VCaP (cell line): ENCODE results near the gene PHF21B.
A peak's percentile ranks its signal among the peaks of the same experiment; 100 is the strongest.

ENCODE experiments used
- H3K27ac ChIP-seq: fragments of 450-650 bp; 2 replicates; pipeline ENCODE4 v1.5.1; 2017
- CTCF ChIP-seq: fragments of 450-650 bp; conservative IDR thresholded peaks from 2 replicates; pipeline ENCODE4 v1.5.1; 2017; ENCODE audit warnings: mild to moderate bottlenecking, moderate library complexity

Gene PHF21B

GRCh38 chr22:45013138-45013537 is 3.3 kb upstream of the PHF21B start:
- no peak overlapping the region for H3K27ac ChIP-seq
- no peak for TF ChIP-seq CTCF

DNA sequence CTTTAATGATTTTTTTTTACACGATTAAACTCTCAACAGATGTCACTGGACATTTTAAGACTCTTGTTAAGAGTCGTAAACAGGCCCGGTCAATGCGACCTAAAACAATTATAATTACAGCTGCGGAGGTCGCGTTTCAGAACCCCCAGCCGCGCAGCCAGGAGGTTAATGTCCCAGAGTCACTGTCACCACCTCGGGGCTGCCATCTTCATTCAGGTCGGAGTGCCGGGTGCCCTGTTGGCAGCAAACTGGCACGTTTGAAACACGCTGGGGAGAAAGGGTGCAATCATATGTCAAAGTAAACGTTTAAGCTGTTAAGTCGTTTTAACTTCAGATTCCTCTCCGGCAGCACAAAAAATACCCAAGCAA is 711 bp upstream of the PHF21B start:
- H3K27ac ChIP-seq, result peak overlapping the region; percentile 97
- 0 out of 2 replicates have a peak, but pooled peaks have one; percentile 0 for TF ChIP-seq CTCF

DNA sequence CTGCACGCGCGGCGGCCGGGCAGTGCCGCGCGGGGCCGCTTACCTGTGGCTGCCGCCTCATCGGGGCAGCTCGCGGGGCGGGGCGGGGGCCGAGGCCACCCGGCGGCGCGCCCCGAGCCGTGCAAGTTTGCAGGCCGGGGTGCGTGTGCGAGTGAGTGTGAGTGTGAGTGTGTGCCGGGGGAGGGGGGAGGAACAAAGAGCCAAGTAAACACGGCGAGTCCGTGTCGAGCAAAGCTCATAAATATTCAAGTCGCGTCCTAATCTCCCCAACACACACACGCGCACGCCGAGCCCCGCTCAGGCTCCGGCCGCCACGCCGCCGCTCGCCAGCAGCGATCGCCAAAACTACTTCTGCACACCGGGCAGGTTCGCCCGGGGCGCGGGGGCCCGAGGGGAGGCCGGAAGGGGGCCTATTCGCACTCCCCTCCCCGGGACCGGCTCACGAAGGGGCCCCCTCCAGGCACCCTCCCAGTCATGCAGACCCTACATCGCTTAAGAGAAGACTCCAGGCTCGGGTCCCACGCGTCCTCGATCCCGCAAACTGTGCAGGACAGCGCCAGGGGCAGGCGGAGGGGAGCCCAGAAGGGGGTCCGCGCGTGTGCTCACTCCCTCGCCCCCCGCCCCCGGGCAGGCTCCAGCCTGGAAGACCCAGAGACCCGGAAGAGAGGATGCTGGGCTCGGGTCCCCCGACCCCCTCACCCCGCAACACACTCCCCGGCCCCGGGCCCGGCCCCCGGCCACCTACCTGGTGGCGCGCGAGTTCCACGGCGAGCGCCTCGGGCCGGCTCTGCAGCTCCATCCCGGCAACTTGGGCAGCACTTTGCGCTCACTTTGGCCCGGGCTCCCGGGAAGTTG is 827 bp downstream of the PHF21B start:
- TF ChIP-seq CTCF, result no peak
- H3K27ac ChIP-seq, result peak overlapping the region; percentile 97

DNA sequence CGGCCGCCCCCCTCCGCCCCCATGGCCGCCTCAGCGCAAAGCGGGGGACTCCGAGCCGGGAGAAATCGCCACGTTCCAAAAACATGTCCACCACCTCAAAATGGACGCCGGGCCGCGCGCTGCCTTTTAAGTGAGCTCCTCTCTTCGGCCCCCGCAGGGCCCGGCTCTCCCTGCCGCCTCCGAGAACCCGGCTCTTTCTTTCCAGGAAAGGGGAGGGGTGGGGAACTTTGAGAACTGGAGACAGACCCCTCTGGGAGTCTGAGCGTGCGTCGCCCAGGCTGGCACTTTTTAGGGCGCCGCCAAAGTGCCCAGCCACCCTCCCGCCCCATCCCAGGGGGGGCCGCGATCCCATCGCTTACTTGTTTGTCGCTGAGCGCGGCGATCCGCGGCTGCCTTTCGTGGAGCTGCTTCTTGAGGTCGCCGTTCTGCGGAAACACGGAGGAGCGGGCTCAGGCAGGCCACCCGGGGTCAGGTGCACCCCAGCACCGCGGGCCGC is 1.6 kb downstream of the PHF21B start:
- peak overlapping the region; percentile 97 for H3K27ac ChIP-seq
- TF ChIP-seq CTCF, result no peak

DNA sequence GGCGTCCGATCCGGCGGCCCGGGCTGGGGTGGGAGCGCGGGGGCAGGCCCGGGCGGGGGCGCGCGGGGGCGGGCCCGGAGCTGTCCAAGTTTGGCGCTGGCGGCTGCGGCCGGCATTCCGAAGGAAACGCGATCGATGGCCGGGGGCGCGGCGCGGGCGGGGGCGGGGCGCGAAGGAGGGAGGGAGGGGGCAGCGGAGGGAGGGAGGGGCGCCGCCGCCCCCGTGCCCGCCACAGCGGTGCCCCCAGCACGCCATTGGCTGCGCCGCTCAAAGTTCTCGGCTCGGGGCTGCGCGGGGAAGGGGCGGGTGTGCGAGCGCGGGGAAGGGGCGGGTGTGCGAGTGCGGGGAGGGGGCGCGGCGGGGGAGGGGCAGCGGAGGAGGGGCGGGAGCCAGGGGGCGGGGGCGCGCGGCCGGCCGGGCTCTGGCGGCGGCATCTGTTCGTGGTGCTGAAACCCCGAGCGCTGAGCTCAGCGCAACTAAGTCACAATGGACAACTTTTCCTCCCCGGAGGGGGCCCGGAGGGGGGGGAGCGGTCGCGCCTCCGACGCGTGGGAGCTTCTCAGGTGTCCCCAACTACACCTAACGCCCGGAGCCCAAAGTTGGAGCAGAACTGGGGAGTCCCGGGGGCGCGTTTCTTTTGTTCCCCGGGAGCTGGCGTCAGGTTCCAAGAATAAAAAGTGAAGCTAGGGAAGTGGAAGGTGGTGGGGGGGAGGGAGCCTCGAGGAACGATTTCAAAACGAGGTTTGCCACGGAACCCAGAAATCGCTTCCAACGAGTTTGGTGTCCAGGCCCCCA is 2.2 kb downstream of the PHF21B start:
- TF ChIP-seq CTCF, result no peak
- peak overlapping the region; percentile 97 for H3K27ac ChIP-seq

GRCh38 chr22:45006964-45007390 is 2.8 kb downstream of the PHF21B start:
- H3K27ac ChIP-seq, result peak overlapping the region; percentile 97
- no peak for TF ChIP-seq CTCF
